H1 (cell line): ENCODE results near the gene IL1RAP. TPM values are rescaled to one million over a fixed set of nuclear protein-coding genes. Genes with fewer than 3 reads are reported as not detected.

Experiments used
- ASH2L ChIP-seq: fragments of 200-600, 300-600 bp; sonication (generic); IDR thresholded peaks from one replicate; pipeline ENCODE4 v1.7.1; 2017; ENCODE audit warnings: low read length
- CHD1 ChIP-seq: IDR thresholded peaks from 2 replicates; pipeline ENCODE4 v1.6.1; 2012; ENCODE audit warnings: low read depth, low read length, improper control_type of control experiment
- CHD7 ChIP-seq: fragments of 300-600 bp; sonication (generic); IDR thresholded peaks from 2 replicates; pipeline ENCODE4 v1.7.1; 2012; ENCODE audit warnings: low read length, moderate library complexity, mild to moderate bottlenecking, inconsistent platforms; ENCODE audit not compliant: insufficient replicate concordance
- CREB1 ChIP-seq: IDR thresholded peaks from 2 replicates; pipeline ENCODE4 v1.6.1; 2012; ENCODE audit warnings: inconsistent platforms
- KDM4A ChIP-seq: IDR thresholded peaks from one replicate; pipeline ENCODE4 v1.7.1; 2012; ENCODE audit warnings: low read depth, mild to moderate bottlenecking, moderate library complexity, low read length, inconsistent platforms; ENCODE audit not compliant: severe bottlenecking
- KDM5A ChIP-seq: fragments of 200-600 bp; IDR thresholded peaks from 2 replicates; pipeline ENCODE4 v1.7.1; 2012; ENCODE audit warnings: mild to moderate bottlenecking, low read length, inconsistent platforms, mixed read lengths
- MAX ChIP-seq: IDR thresholded peaks from 2 replicates; pipeline ENCODE4 v1.6.1; 2012; ENCODE audit warnings: inconsistent platforms
- RBBP5 ChIP-seq: IDR thresholded peaks from 2 replicates; pipeline ENCODE4 v1.7.1; 2012; ENCODE audit warnings: low read depth, mild to moderate bottlenecking, inconsistent platforms, low read length, moderate library complexity, borderline replicate concordance
- SIRT6 ChIP-seq: IDR thresholded peaks from one replicate; pipeline ENCODE4 v1.7.1; 2012; ENCODE audit warnings: low read length, inconsistent platforms
- SUZ12 ChIP-seq: fragments of 200-600 bp; sonication (generic); IDR thresholded peaks from 2 replicates; pipeline ENCODE4 v1.6.1; 2012; ENCODE audit warnings: mild to moderate bottlenecking, inconsistent platforms, low read length, moderate library complexity, mixed read lengths
- TEAD4 ChIP-seq: IDR thresholded peaks from 2 replicates; pipeline ENCODE4 v1.6.1; 2012; ENCODE audit warnings: low read depth, low read length, inconsistent platforms, mixed read lengths
- polyA plus RNA-seq, 7 experiments: library from polyadenylated mRNA; depleted of rRNA in 3 of 7; stranded (reverse) in 5 of 7; unstranded in 2 of 7; fragments of >200 nt in 5 of 7; fragments of 200-250 nt in 2 of 7; gene quantifications; 1 replicate in 5 of 7; 2 replicates in 1 of 7; 4 replicates in 1 of 7; pipeline versions ENCODE4 v1.2.1 to v1.2.3, GENCODE V29; 2011 to 2013; ENCODE audit warnings: missing spikeins in 2 of 7, mixed read lengths in 2 of 7
- total RNA-seq: library from RNA; stranded (reverse); fragmentation: NEBNext Ultra II Directional; extraction: Animal tissue kit (Norgen Biotek cat#: 25700); gene quantifications from 2 replicates; pipeline ENCODE4 v1.2.1, GENCODE V29; 2021

IL1RAP gene
- total and polyA plus RNA-seq, 2 of the 8 experiments (the other 6 are each of a cell fraction or from before 2014, with no cell fraction given), result 2.4 to 3.9 TPM

- TF ChIP-seq CHD7 (no peak), MAX (no peak), SIRT6 (no peak), CHD1 (no peak), RBBP5 (no peak), TEAD4 (no peak), KDM5A (no peak), ASH2L (no peak), KDM4A (no peak), CREB1 (no peak), SUZ12 (no peak)
These were observed 108.0 kb downstream of the IL1RAP start (continued) for GRCh38 chr3:190621927-190622326.
